Frontal cortex (tissue), 4 donors: ENCODE data around the gene RANBP10. TPM values are rescaled to one million over a fixed set of nuclear protein-coding genes. Genes with fewer than 3 reads are reported as not detected.

Experiments
- DNase-seq, 2 donors: peaks; one replicate each; pipeline ENCODE4 v3.0.0; 2012; ENCODE audit warnings: low spot score in 2 of 2
- FAIRE-seq: peaks from 2 replicates; lab custom pipeline; 2012; peaks lifted over from hg19 to GRCh38; lab: Jason Lieb, UNC
- total RNA-seq: library from RNA; depleted of rRNA; stranded (reverse); fragments of >200 nt; gene quantifications from one replicate; pipeline ENCODE4 v1.2.3, GENCODE V29; 2014
- donor health status: control.
- donor health status: control.
- donor health status: control.

The RANBP10 gene
- total RNA-seq, 1 donor from 2014 or later, result 3.7 TPM

- DNase-seq, result peak in 1 of 2 donors; percentile 40
- no peak for FAIRE-seq
These were observed 26.7 kb upstream of the RANBP10 start for GRCh38 chr16:67833030-67833414.

GRCh38 chr16:67828651-67829050 is 22.3 kb upstream of the RANBP10 start:
- FAIRE-seq, result no peak
- DNase-seq, result no peak

- FAIRE-seq (no peak), DNase-seq (no peak)
These were observed 19.5 kb upstream of the RANBP10 start for GRCh38 chr16:67825906-67826305.

DNA sequence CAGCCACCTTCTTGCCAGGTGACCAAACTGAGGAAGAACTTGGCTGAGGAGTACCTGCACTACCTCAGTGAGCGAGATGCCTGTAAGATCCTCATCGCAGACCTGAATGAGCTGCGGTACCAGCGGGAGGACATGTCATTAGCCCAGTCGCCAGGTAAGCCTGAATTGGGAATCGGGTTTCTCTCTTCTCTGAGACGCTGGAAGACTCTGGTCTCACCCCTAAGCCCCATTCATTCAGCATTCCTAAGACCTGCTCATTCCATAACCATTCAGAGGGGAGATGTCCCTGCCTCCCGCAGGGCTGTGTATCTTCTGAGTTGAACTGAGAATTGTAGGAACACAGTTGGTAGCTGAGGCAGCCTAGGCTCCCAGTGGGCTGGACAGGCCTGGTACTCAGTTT is 18.8 kb upstream of the RANBP10 start:
- no peak for FAIRE-seq
- no peak for DNase-seq

DNA sequence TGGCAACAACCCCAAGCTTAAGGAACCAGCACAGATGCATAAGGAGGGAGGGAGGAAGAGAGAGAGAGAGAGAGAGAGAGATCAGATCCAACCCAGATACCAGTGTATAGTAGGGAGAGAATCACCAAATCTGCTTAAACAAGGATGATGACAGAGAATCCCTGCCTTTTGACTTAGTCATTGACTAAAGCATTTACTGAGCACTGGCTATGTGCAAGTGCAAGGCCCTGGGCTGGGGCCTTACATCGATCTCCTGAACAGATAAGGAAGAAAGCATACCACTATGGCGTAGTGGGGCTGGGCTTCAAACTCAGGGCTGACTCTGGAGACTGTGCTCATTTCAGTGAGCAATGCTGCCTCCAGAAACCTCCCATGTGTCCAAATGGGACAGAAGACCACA is 16.2 kb upstream of the RANBP10 start:
- FAIRE-seq (no peak), DNase-seq (no peak)

DNA sequence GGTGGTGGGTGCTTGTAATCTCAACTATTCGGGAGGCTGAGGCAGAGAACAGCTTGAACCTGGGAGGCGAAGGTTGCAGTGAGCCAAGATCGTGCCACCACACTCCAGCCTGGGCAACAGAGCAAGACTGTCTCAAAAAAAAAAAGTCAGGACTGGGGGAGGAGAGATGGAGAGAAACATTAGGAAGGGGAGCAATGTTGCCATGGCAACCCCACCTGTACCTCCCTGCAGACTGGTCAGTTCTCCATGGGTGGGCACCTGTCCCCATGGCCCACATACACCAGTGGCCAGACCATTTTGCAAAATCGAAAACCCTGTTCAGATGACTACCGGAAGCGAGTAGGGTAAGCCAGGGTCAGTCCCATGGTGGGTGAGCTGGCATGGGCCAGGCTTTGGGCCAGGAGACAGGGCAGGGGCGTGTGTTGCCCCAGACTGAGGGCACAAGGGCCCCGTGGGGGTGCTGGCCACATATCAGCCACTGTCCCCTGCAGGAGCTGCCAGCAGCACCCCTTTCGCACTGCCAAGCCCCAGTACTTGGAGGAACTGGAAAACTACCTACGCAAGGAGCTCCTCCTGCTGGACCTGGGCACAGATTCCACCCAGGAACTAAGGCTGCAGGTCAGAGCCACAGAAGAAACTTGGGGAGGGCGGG is 14.4 kb upstream of the RANBP10 start:
- FAIRE-seq, result no peak
- no peak for DNase-seq

- FAIRE-seq (no peak), DNase-seq (no peak)
These were observed 8.2 kb upstream of the RANBP10 start for GRCh38 chr16:67814567-67814966.

GRCh38 chr16:67811899-67812298 is 5.5 kb upstream of the RANBP10 start:
- no peak for FAIRE-seq

DNA sequence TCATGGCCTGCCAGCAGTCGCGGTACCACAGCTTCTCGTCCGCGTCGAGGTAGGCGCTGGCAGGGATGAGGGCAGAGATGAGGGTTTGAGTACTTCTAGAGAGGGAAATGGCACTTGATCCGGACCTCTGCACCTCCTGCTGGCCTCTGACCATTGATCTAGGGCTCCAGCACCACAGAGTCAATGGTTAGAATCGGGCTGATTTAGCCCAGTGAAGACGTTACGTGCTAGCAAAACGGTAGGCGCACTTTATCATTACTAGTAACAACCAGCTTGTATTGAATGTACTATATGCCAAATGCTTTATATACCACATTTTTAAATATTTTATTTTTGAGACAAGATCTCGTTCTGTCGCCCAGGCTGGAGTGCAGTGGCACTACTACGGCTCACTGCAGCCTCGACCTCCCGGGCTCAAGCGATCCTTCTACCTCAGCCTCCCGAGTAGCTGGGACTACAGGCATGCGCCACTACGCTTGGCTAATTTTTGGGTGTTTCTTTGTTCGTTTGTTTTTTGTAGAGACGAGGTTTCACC is 855 bp upstream of the RANBP10 start:
- FAIRE-seq (no peak), DNase-seq (no peak)

More at GRCh38 chr16:67811899-67812298, 5.5 kb upstream of the RANBP10 start:
- no peak for DNase-seq

DNA sequence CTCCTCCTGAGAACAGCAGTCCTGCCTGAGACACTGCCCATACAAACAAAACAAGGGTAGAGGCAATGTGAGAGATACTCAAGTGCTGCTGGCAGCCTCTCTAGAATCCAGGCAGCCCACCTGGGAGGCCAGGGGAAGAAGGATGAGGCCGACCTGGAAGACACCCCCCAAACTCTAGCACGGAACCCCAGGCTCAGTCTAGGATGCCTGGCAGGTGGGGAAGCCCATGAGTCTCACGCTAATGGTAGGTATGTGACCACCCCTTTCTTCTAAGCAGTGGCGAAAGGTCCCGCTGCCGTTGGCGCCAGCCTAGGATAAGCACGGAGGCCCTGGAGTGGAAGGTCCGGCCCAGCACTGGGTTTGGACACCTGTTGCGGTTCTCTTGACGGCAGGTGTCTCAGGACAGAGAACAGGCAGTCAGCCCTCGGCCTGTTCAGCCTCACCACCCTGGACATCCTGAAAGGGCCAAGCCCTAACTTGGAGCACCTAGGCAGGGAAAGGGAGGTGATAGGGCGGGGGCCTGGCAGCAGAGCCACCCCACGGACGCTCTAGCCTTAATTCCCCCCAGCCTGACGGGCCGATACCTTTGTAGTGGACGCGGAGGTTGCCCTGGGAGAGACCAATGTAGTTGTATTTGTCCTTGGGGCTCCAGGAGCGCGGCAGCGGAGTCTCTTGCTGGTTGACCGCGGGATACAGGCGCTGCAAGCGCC is 487 bp downstream of the RANBP10 start:
- DNase-seq (no peak), FAIRE-seq (no peak)

GRCh38 chr16:67804853-67805542 is 1.4 kb downstream of the RANBP10 start:
- no peak for FAIRE-seq
- DNase-seq, result no peak

DNA sequence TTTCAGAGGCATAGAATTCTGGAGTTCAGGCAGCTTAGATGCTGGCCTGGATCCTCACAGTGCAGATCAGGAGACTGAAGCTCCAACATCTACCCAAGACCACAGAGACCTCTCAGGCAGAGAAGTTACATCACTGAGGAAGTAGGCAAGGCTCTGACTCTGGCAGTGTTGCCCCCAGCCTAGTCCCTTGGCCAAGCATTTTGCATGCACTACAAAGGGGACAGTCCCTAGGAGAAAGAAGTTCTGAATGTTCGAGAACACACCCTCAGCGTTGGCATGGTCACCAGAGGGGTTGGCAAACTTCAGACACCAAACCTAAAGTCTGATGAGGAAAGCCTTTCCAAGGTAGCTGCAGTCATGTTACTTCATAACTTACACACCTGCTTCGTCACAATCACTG is 2.5 kb downstream of the RANBP10 start:
- no peak for DNase-seq
- FAIRE-seq, result no peak

- FAIRE-seq, result no peak
- no peak for DNase-seq
These were observed 4.5 kb downstream of the RANBP10 start for GRCh38 chr16:67801883-67802282.

- DNase-seq (no peak), FAIRE-seq (no peak)
These were observed 5.1 kb downstream of the RANBP10 start for GRCh38 chr16:67801241-67801640.

DNA sequence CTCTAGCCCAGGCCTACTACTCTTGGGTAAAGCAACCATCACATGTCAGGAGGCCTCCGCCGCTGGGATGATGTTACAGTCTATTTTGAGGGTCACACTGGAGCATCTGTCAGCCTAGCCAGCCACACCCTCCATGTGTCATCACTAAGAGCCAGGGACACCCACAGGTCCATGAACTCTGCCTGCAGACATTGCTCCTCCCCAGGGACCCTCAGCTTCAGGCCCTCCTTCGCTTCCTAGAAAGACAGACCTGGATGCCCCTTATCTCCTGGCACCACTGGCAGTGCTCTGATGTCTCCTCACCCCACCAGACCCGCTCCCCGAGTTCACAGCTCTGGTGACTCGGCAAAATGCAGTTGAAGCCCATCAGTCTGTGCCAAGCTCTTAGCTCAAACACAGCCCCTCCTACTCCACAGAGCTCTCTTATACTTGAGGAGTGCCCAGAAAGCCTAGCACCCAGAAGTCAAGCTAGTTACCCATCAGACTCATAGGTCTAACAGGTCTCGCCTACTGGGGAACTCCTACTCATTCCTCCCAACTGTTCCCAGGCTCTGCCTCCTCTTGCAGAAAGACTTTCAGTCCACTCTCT is 5.9 kb downstream of the RANBP10 start:
- FAIRE-seq (no peak), DNase-seq (no peak)

DNA sequence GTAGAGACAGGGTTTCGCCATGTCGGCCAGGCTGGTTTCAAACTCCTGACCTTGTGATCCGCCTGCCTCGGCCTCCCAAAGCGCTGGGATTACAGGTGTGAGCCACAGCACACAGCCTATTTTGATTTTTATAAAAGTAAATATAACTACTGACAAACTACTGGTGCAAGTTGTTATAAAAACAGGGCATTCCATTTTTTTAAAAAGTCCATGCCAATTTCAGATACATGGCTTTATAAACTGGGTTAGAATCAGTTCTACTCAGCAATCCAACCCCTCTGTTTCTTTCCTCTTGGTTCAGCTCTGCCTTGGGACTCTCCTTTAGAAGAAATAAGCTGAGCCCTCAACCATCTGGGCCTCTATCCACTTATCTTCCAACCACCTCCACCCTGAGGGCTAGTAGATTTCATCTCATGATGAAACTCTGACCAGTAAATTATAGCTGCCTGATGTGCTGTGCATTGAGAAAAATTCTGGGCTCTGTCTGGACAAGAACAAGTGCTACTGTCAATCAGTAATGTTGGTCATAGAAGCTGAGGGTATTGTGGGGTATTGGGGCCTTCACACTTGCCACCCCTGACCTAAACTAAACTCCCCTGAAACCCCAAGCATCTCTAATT is 10.2 kb downstream of the RANBP10 start:
- FAIRE-seq, result no peak

GRCh38 chr16:67790071-67790470 is 16.3 kb downstream of the RANBP10 start:
- FAIRE-seq (no peak), DNase-seq (no peak)

More for the DNA sequence above, 10.2 kb downstream of the RANBP10 start:
- no peak for DNase-seq

DNA sequence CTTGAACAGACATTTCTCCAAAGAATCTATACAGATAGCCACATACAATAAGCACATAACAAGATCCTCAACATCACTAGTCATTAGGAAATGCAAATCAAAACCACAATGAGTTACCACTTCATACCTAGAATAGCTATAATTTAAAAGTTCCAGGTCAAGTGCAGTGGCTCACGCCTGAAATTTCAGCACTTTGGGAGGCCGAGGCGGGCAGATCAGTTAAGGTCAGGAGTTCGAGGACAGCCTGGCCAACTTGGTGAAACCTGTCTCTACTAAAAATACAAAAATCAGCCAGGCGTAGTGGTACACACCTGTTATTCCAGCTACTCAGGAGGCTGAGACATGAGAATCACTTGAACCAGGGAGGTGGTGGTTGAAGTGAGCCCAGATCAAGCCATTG is 19.9 kb downstream of the RANBP10 start:
- FAIRE-seq, result no peak

DNA sequence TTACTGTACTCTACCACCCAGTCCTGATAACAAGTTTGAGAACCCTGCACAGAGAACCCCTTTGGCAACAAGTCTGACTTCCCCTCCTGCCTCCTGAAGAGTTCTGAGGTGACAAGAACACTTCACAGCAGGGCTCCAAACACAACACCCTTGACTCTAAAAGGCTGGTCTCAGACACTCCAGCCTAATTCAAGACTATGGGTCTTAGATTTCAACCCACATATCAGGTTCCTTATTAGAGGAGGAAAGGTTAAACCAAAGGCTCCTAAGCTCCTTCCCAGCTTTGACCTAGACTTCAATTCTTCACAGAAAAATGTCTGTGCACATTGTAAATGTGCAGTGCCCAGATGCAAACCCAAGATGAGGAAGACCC is 23.0 kb downstream of the RANBP10 start:
- FAIRE-seq, result no peak
- no peak for DNase-seq

More for the DNA sequence above, 19.9 kb downstream of the RANBP10 start:
- no peak for DNase-seq
